Measurements from ENCODE around the gene METTL3. TPM values are rescaled to one million over a fixed set of nuclear protein-coding genes. Genes with fewer than 3 reads are reported as not detected.

The METTL3 gene
- 31.9 and 44.1 TPM in 2 replicates for total RNA-seq
- polyA plus RNA-seq: 31.9 and 39.0 TPM in 2 replicates

DNA sequence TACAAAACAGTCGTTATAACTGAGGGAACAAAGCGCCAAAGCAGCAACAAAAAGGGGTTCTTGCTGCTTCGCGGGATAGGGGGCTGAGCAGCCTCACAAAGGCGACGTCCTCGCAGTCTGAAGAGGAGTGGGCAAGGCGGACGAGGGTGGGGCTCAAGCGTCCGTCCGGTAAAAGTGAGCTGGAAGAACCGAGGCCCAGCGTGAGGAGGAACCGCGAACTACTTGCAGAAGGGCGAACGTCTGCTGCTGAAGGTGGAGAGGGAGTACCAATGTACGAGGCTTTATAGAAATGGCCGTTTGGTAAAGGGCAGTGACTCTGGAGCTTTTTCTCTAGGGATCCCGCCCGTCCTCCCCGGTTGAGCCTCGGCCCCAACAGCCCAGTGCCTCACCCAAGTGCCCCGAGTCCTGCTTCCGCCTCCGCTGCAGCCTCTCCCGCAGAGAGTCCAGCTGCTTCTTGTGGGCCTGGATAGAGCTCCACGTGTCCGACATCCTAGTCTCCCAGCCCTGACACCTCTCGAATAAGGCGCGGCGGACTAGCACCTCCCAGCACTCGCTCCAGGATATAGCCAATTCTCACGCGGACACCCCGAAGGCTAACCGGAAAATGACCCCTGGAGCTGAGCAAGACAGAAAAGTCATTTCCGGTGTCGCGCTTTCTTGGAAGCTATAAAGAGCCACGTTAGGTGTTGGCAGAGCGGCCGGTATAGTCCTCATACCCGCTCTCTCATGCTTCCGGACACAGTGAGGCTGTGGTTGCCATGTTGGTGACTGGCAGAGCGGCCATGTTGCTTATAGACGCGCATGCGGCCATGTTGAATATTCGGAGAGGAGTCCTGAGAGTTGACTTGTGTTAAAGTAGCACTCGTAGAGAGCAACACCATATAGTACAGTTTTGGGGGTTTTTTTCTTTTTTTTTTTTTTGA lies at the start of gene METTL3:
METTL3 (minus strand) TSS at position 606 of the 923 bp plus-strand sequence; CDS start at position 489, 117 bp downstream.
- Histone ChIP-seq H3K4me3 (peak within 1 kb of the TSS; percentile 45), H3K36me3 (replicated peaks; ENCODE audit: insufficient read depth, low read depth) (no peaks in the 10 kb centered on the region), H3K79me2 (peaks cover 46% of the 10 kb centered on the region), H2AFZ (peak within 1 kb of the TSS; percentile 73), H3K4me2 (peak within 1 kb of the TSS; percentile 78), H3K4me1 (ENCODE audit: insufficient read depth) (peaks cover 4% of the 10 kb centered on the region), H3K27ac (peak within 1 kb of the TSS; percentile 72), H3K9me3 (ENCODE audit: low read depth) (no peaks in the 10 kb centered on the region), H3K27me3 (no peaks in the 10 kb centered on the region), H4K20me1 (ENCODE audit: insufficient read depth, poor library complexity, severe bottlenecking) (no peaks in the 10 kb centered on the region), H3K9me2 (replicated peaks; ENCODE audit: insufficient read depth) (no peaks in the 10 kb centered on the region)
- TF ChIP-seq EZH2 (IDR thresholded peaks at IDR 0.05; ENCODE audit: borderline replicate concordance): no peak
- TF ChIP-seq EZH2phosphoT487 (IDR thresholded peaks at IDR 0.05; ENCODE audit: low read depth, severe bottlenecking, unreplicated experiment): no peak
- TF ChIP-seq, protein P1, sequence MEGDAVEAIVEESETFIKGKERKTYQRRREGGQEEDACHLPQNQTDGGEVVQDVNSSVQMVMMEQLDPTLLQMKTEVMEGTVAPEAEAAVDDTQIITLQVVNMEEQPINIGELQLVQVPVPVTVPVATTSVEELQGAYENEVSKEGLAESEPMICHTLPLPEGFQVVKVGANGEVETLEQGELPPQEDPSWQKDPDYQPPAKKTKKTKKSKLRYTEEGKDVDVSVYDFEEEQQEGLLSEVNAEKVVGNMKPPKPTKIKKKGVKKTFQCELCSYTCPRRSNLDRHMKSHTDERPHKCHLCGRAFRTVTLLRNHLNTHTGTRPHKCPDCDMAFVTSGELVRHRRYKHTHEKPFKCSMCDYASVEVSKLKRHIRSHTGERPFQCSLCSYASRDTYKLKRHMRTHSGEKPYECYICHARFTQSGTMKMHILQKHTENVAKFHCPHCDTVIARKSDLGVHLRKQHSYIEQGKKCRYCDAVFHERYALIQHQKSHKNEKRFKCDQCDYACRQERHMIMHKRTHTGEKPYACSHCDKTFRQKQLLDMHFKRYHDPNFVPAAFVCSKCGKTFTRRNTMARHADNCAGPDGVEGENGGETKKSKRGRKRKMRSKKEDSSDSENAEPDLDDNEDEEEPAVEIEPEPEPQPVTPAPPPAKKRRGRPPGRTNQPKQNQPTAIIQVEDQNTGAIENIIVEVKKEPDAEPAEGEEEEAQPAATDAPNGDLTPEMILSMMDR (IDR thresholded peaks at IDR 0.05; ENCODE audit: poor library complexity): no peak
- under 1% methylated on average over 53 of the region's 53 CpGs for WGBS (ENCODE audit: low lambda C conversion rate, missing lambda C conversion rate)
- peak; percentile 98 for DNase-seq (ENCODE audit: low spot score)

DNA sequence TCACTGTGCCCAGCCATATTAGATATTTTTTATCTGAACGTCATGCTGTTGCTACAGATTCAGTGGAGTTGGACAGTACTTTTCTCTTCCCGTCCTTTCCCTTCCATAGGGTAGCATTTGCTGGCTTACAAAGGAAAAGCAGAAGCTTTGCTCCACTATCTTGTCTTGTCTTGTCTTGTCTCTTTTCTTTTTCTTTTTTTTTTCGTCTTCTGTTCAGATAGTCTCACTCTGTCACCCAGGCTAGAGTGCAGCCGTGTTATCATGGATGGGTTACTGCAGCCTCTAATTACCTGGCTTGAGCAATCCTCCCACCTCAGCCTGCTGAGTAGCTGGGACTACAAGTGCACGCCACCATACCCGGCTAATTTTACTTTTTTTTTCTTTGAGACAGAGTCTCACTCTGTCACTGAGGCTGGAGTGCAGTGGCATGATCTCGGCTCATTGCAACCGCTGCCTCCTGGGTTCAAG lies 47.6 kb upstream of the METTL3 start:
- H3K27me3 ChIP-seq: no peaks in the 10 kb centered on the region
- H3K36me3 ChIP-seq (replicated peaks; ENCODE audit: insufficient read depth, low read depth): no peaks in the 10 kb centered on the region
- no peak for DNase-seq (ENCODE audit: low spot score)
- H3K9me3 ChIP-seq (ENCODE audit: low read depth): no peaks in the 10 kb centered on the region
- no peak overlapping the region for H3K27ac ChIP-seq
- H3K4me3 ChIP-seq: no peak overlapping the region
- H4K20me1 ChIP-seq (ENCODE audit: insufficient read depth, poor library complexity, severe bottlenecking): no peaks in the 10 kb centered on the region
- no peaks in the 10 kb centered on the region for H3K9me2 ChIP-seq (replicated peaks; ENCODE audit: insufficient read depth)
- TF ChIP-seq EZH2 (IDR thresholded peaks at IDR 0.05; ENCODE audit: borderline replicate concordance) (no peak), EZH2phosphoT487 (IDR thresholded peaks at IDR 0.05; ENCODE audit: low read depth, severe bottlenecking, unreplicated experiment) (no peak)
- TF ChIP-seq, protein P1 (IDR thresholded peaks at IDR 0.05; ENCODE audit: poor library complexity): no peak
- 78% methylated on average over 8 of the region's 8 CpGs for whole genome bisulfite sequencing (ENCODE audit: low lambda C conversion rate, missing lambda C conversion rate)
- no peaks in the 10 kb centered on the region for H3K79me2 ChIP-seq
- peaks cover 6% of the 10 kb centered on the region for H3K4me1 ChIP-seq (ENCODE audit: insufficient read depth)
- H3K4me2 ChIP-seq: peak overlapping the region; percentile 71
- no peak overlapping the region for H2AFZ ChIP-seq

DNA sequence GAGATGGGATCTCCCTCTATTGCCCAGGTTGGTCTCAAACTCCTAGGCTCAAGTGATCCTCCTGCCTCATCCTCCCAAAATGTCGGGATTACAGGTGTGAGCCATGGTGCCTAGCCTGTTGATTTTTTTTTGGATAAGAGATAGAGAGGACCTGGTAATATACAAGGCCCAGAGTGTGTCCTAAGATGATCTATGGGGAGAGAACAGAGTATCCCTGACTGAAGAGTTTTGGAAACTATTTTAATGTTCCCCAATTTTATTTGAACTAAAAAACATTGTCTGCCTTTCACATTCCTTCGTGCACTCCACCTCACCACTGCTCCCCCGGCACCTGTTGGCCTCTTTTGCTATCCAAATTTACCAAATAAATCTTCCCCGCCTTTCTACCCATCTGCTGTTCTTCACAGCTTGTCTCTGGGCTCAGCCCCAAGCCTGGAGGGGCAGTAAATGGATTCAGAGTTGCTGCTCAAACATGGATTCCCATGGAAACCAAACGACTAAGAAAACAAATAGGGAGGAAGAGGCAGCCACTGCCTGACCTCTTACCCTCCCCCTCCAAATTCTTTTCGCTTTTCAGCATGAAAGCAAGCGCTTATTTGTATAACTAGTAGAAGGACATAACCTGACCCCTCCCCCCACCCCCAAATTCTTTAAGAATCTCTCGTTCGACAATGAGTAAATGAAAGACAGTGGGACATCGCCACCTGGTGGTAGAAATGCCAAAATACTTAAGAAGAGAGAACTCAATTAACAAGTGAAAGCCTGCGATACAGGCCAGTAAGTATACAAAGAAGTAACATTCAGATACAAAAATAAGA lies 46.2 kb upstream of the METTL3 start:
- peaks cover 6% of the 10 kb centered on the region for H3K4me1 ChIP-seq (ENCODE audit: insufficient read depth)
- H3K4me3 ChIP-seq: no peak overlapping the region
- no peaks in the 10 kb centered on the region for H4K20me1 ChIP-seq (ENCODE audit: insufficient read depth, poor library complexity, severe bottlenecking)
- H3K4me2 ChIP-seq: peak overlapping the region; percentile 71
- TF ChIP-seq, protein P1 (IDR thresholded peaks at IDR 0.05; ENCODE audit: poor library complexity): peak; percentile 81
- TF ChIP-seq EZH2 (IDR thresholded peaks at IDR 0.05; ENCODE audit: borderline replicate concordance) (no peak), EZH2phosphoT487 (IDR thresholded peaks at IDR 0.05; ENCODE audit: low read depth, severe bottlenecking, unreplicated experiment) (no peak)
- no peaks in the 10 kb centered on the region for H3K9me2 ChIP-seq (replicated peaks; ENCODE audit: insufficient read depth)
- no peaks in the 10 kb centered on the region for H3K36me3 ChIP-seq (replicated peaks; ENCODE audit: insufficient read depth, low read depth)
- H3K9me3 ChIP-seq (ENCODE audit: low read depth): no peaks in the 10 kb centered on the region
- DNase-seq (ENCODE audit: low spot score): peak; percentile 94
- H3K27ac ChIP-seq: peak overlapping the region; percentile 22
- no peaks in the 10 kb centered on the region for H3K79me2 ChIP-seq
- 4% methylated on average over 11 of the region's 11 CpGs for WGBS (ENCODE audit: low lambda C conversion rate, missing lambda C conversion rate)
- peak overlapping the region; percentile 54 for H2AFZ ChIP-seq
- no peaks in the 10 kb centered on the region for H3K27me3 ChIP-seq
